Transverse colon (tissue), 3 donors: ENCODE measurements around the gene LIN7C.

Experiments used
- CTCF ChIP-seq, 5 experiments: fragments of 200-600 bp in 3 of 5; fragments of 450-650 bp in 2 of 5; sonication (generic) in 3 of 5; IDR thresholded peaks; 1 replicate in 2 of 5; 2 replicates in 3 of 5; pipeline ENCODE4 v1.5.1; 2016 to 2017; ENCODE audit warnings: antibody characterized with exemption in 5 of 5, inconsistent platforms in 3 of 5, mild to moderate bottlenecking in 2 of 5, moderate library complexity in 1 of 5
- POLR2A ChIP-seq: fragments of 450-650 bp; IDR thresholded peaks from one replicate; pipeline ENCODE4 v1.6.1; 2016; ENCODE audit warnings: antibody characterized with exemption, mild to moderate bottlenecking, moderate library complexity

DNA sequence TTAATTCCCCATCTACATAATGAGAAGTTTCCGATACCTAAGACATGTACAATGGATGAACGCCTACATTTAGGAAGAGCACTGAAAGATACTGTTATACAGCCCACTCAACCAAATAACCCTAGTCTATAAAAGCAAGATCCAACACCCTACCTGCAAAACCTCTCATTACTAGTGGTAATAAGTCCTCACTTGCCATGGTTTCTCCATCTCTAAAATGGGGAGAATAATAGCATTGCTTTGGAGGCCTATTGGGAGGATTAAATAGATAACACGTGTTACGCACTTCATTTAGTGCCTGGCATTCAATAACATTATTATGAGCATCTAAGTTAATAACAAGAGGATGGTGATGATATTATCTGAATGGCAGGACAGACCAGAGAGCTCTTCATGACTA, 50.9 kb downstream of the LIN7C start:
- TF ChIP-seq CTCF (IDR thresholded peaks at IDR 0.05) (no peak), POLR2A (no peak)
